Liver (tissue), 3 donors: ENCODE measurements around the gene IFT81.

Source experiments
- CTCF ChIP-seq: fragments of 150-350 bp; IDR thresholded peaks from 2 replicates; pipeline ENCODE4 v1.5.1; 2017; ENCODE audit warnings: improper control_type of control experiment, low read depth, low read length; ENCODE audit not compliant: missing input control
- GABPA ChIP-seq, 2 donors: IDR thresholded peaks in 1 of 2; conservative IDR thresholded peaks in 1 of 2; 2 replicates each; pipeline ENCODE4 v1.6.1; 2016; ENCODE audit warnings: antibody characterized with exemption in 2 of 2, mild to moderate bottlenecking in 1 of 2, moderate library complexity in 1 of 2
- JUND ChIP-seq, 2 donors: IDR thresholded peaks; 2 replicates each; pipeline ENCODE4 v1.6.1; 2016; ENCODE audit warnings: antibody characterized with exemption in 2 of 2
- RAD21 ChIP-seq, 2 donors: IDR thresholded peaks; 2 replicates each; pipeline ENCODE4 v1.6.1; 2016; ENCODE audit warnings: antibody characterized with exemption in 2 of 2, mild to moderate bottlenecking in 2 of 2
- TAF1 ChIP-seq: conservative IDR thresholded peaks from 2 replicates; pipeline ENCODE4 v1.6.1; 2016; ENCODE audit warnings: antibody characterized with exemption, mild to moderate bottlenecking
- YY1 ChIP-seq: IDR thresholded peaks from 2 replicates; pipeline ENCODE4 v1.6.1; 2016; ENCODE audit warnings: antibody characterized with exemption, mild to moderate bottlenecking
- TF ChIP-seq, protein P1 (sequence below): IDR thresholded peaks from 2 replicates; pipeline ENCODE4 v1.6.1; 2016; ENCODE audit warnings: antibody characterized with exemption
- TF ChIP-seq, protein P2 (sequence below): IDR thresholded peaks from 2 replicates; pipeline ENCODE4 v1.6.1; 2016; ENCODE audit warnings: antibody characterized with exemption, mild to moderate bottlenecking
- donor health status: healthy.
- donor health status: healthy.

DNA sequence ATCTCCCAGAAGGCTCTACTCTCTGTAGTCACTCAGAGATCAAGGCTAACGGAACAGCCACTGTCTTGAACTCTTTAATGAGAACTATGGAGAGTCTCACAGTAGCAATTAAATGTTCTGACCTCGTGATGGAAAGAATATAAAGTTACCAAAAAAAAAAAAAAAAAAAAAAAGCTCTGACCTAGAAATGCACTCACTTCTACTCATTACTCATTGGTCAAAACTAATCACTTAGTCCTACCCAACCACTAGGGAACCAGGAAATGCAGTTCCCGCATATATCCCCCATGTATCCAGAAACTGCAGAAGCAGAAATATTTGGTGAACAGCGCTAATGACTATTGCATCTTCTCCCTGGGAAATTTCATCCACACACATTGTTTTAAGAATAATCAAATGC is 46.4 kb upstream of the IFT81 start:
- TF ChIP-seq CTCF, result no peak
- no peak for TF ChIP-seq RAD21 (IDR thresholded peaks at IDR 0.05)
- no peak for TF ChIP-seq JUND (IDR thresholded peaks at IDR 0.05)
- no peak for TF ChIP-seq TAF1
- TF ChIP-seq GABPA (IDR thresholded peaks at IDR 0.05 in 1 of 2, conservative IDR thresholded peaks at IDR 0.05 in 1 of 2), result no peak
- TF ChIP-seq, protein P1, sequence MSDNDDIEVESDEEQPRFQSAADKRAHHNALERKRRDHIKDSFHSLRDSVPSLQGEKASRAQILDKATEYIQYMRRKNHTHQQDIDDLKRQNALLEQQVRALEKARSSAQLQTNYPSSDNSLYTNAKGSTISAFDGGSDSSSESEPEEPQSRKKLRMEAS, result no peak
- TF ChIP-seq, protein P2, sequence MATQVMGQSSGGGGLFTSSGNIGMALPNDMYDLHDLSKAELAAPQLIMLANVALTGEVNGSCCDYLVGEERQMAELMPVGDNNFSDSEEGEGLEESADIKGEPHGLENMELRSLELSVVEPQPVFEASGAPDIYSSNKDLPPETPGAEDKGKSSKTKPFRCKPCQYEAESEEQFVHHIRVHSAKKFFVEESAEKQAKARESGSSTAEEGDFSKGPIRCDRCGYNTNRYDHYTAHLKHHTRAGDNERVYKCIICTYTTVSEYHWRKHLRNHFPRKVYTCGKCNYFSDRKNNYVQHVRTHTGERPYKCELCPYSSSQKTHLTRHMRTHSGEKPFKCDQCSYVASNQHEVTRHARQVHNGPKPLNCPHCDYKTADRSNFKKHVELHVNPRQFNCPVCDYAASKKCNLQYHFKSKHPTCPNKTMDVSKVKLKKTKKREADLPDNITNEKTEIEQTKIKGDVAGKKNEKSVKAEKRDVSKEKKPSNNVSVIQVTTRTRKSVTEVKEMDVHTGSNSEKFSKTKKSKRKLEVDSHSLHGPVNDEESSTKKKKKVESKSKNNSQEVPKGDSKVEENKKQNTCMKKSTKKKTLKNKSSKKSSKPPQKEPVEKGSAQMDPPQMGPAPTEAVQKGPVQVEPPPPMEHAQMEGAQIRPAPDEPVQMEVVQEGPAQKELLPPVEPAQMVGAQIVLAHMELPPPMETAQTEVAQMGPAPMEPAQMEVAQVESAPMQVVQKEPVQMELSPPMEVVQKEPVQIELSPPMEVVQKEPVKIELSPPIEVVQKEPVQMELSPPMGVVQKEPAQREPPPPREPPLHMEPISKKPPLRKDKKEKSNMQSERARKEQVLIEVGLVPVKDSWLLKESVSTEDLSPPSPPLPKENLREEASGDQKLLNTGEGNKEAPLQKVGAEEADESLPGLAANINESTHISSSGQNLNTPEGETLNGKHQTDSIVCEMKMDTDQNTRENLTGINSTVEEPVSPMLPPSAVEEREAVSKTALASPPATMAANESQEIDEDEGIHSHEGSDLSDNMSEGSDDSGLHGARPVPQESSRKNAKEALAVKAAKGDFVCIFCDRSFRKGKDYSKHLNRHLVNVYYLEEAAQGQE, result no peak
- TF ChIP-seq YY1, result no peak
